Astrocyte (in vitro differentiated cells and primary cell): Measurements from ENCODE around the gene PEX14.

Source experiments
- CTCF ChIP-seq: IDR thresholded peaks from 2 replicates; pipeline ENCODE4 v1.5.1; 2011; ENCODE audit warnings: low read depth, mild to moderate bottlenecking, inconsistent platforms, low read length, moderate library complexity; ENCODE audit not compliant: insufficient read depth
- EZH2 ChIP-seq: IDR thresholded peaks from 2 replicates; pipeline ENCODE4 v1.6.1; 2012; ENCODE audit warnings: mild to moderate bottlenecking, low read length, inconsistent platforms; ENCODE audit not compliant: insufficient read depth

GRCh38 chr1:10672343-10673050, 197.7 kb downstream of the PEX14 start:
- no peak for TF ChIP-seq EZH2
- TF ChIP-seq CTCF: no peak
